HEK293 (cell line): ENCODE data around the gene DDX17.
A peak's percentile ranks its signal among the peaks of the same experiment; 100 is the strongest.

Experiments
- CTCF ChIA-PET: fragments of 350-600 bp; formaldehyde crosslinking; extraction: SDS; loops from one replicate; lab custom pipeline; 2021; ENCODE audit warnings: antibody characterized with exemption; lab: Yijun Ruan, JAX
- POLR2A ChIA-PET: fragments of 300-600 bp; formaldehyde crosslinking; extraction: SDS; loops from one replicate; lab custom pipeline; 2020; ENCODE audit warnings: antibody characterized with exemption, inconsistent platforms; lab: Yijun Ruan, JAX
- H3K27ac ChIP-seq: fragments of 200-500 bp; sonication (Bioruptor generic); 2 replicates; pipeline ENCODE4 v1.5.1; 2014; ENCODE audit warnings: low read depth, low read length, control low read depth, inconsistent platforms; ENCODE audit errors: extremely low read depth
- H3K36me3 ChIP-seq, 2 experiments: fragments of 200-500 bp in 1 of 2; sonication (Bioruptor generic) in 1 of 2; 1 replicate in 1 of 2; 2 replicates in 1 of 2; pipeline ENCODE4 v1.5.1; 2014 to 2017; ENCODE audit warnings: inconsistent platforms in 2 of 2, low read length in 2 of 2; ENCODE audit not compliant: control insufficient read depth in 2 of 2, insufficient read depth in 1 of 2
- H3K4me1 ChIP-seq: fragments of 200-500 bp; sonication (Bioruptor generic); 2 replicates; pipeline ENCODE4 v1.5.1; 2014; ENCODE audit warnings: mild to moderate bottlenecking, low read length, inconsistent platforms; ENCODE audit not compliant: control insufficient read depth, insufficient read depth
- H3K4me3 ChIP-seq: 2 replicates; pipeline ENCODE4 v1.5.1; 2011; ENCODE audit warnings: low read depth, mild to moderate bottlenecking, control low read depth, low read length, moderate library complexity
- H3K9me3 ChIP-seq: fragments of 200-500 bp; sonication (Bioruptor generic); 2 replicates; pipeline ENCODE4 v1.5.1; 2014; ENCODE audit warnings: low read depth, low read length, inconsistent platforms; ENCODE audit not compliant: control insufficient read depth, insufficient read depth
- GLIS2 ChIP-seq: fragments of 450-650 bp; formaldehyde crosslinking; IDR thresholded peaks from 2 replicates; pipeline ENCODE4 v1.5.1; 2016; ENCODE audit warnings: missing biosample characterization, missing genetic modification characterization
- SETDB1 ChIP-seq: IDR thresholded peaks from one replicate; pipeline ENCODE4 v1.6.1; 2017; ENCODE audit warnings: mild to moderate bottlenecking, low read length, moderate library complexity, mixed read lengths; ENCODE audit not compliant: insufficient read length
- SP7 ChIP-seq: fragments of 450-650 bp; formaldehyde crosslinking; IDR thresholded peaks from 2 replicates; pipeline ENCODE4 v1.5.1; 2016; ENCODE audit warnings: missing biosample characterization, missing genetic modification characterization
- YY1 ChIP-seq: fragments of 450-650 bp; formaldehyde crosslinking; IDR thresholded peaks from 2 replicates; pipeline ENCODE4 v1.5.1; 2018; ENCODE audit warnings: missing biosample characterization, missing genetic modification characterization
- ZBTB8A ChIP-seq: fragments of 450-650 bp; formaldehyde crosslinking; IDR thresholded peaks from 2 replicates; pipeline ENCODE4 v1.5.1; 2016; ENCODE audit warnings: missing biosample characterization, missing genetic modification characterization
- ZEB2 ChIP-seq: fragments of 450-650 bp; formaldehyde crosslinking; IDR thresholded peaks from 2 replicates; pipeline ENCODE4 v1.5.1; 2016; ENCODE audit warnings: missing biosample characterization, missing genetic modification characterization
- ZNF10 ChIP-seq: fragments of 450-650 bp; formaldehyde crosslinking; IDR thresholded peaks from 2 replicates; pipeline ENCODE4 v1.5.1; 2017; ENCODE audit warnings: missing biosample characterization, missing genetic modification characterization
- ZNF121 ChIP-seq: fragments of 450-650 bp; formaldehyde crosslinking; IDR thresholded peaks from 2 replicates; pipeline ENCODE4 v1.5.1; 2016; ENCODE audit warnings: missing biosample characterization, missing genetic modification characterization
- ZNF341 ChIP-seq: fragments of 450-650 bp; formaldehyde crosslinking; IDR thresholded peaks from 2 replicates; pipeline ENCODE4; 2016; ENCODE audit warnings: low read depth, missing biosample characterization, missing genetic modification characterization
- ZNF37A ChIP-seq: fragments of 450-650 bp; IDR thresholded peaks from 2 replicates; pipeline ENCODE4 v1.5.1; 2018; ENCODE audit warnings: missing biosample characterization, missing genetic modification characterization
- ZNF610 ChIP-seq: fragments of 450-650 bp; formaldehyde crosslinking; IDR thresholded peaks from 2 replicates; pipeline ENCODE4 v1.5.1; 2016; ENCODE audit warnings: missing biosample characterization, missing genetic modification characterization, borderline replicate concordance
- ZNF626 ChIP-seq: fragments of 450-650 bp; sonication (Bioruptor Pico); formaldehyde crosslinking; IDR thresholded peaks from 2 replicates; pipeline ENCODE4 v1.5.1; 2018; ENCODE audit warnings: missing biosample characterization, missing genetic modification characterization, inconsistent platforms
- ZNF768 ChIP-seq: fragments of 450-650 bp; formaldehyde crosslinking; IDR thresholded peaks from 2 replicates; pipeline ENCODE4 v1.5.1; 2018; ENCODE audit warnings: missing biosample characterization, mild to moderate bottlenecking, missing genetic modification characterization
- ZNF843 ChIP-seq: fragments of 450-650 bp; formaldehyde crosslinking; IDR thresholded peaks from 2 replicates; pipeline ENCODE4 v1.5.1; 2016; ENCODE audit warnings: missing biosample characterization, missing genetic modification characterization
- ZSCAN16 ChIP-seq: fragments of 450-650 bp; formaldehyde crosslinking; IDR thresholded peaks from 2 replicates; pipeline ENCODE4 v1.5.1; 2016; ENCODE audit warnings: missing biosample characterization, missing genetic modification characterization
- TF ChIP-seq, protein P1 (sequence below): fragments of 450-650 bp; formaldehyde crosslinking; IDR thresholded peaks from 2 replicates; pipeline ENCODE4 v1.5.1; 2017; ENCODE audit warnings: missing biosample characterization, missing genetic modification characterization
- TF ChIP-seq, protein P2 (sequence below): fragments of 450-650 bp; formaldehyde crosslinking; IDR thresholded peaks from 2 replicates; pipeline ENCODE4 v1.5.1; 2016; ENCODE audit warnings: missing biosample characterization, missing genetic modification characterization
- TF ChIP-seq, protein P3 (sequence below): sonication (generic); formaldehyde crosslinking; IDR thresholded peaks from 2 replicates; pipeline ENCODE4 v1.8.1; 2022; ENCODE audit warnings: mild to moderate bottlenecking, moderate library complexity, missing genetic modification reagents
- TF ChIP-seq, protein P4 (sequence below): fragments of 450-650 bp; formaldehyde crosslinking; IDR thresholded peaks from 2 replicates; pipeline ENCODE4 v1.5.1; 2016; ENCODE audit warnings: missing biosample characterization, missing genetic modification characterization
- TF ChIP-seq, protein P5 (sequence below): fragments of 450-650 bp; formaldehyde crosslinking; IDR thresholded peaks from 2 replicates; pipeline ENCODE4 v1.5.1; 2016; ENCODE audit warnings: missing biosample characterization, missing genetic modification characterization

Gene DDX17

DNA sequence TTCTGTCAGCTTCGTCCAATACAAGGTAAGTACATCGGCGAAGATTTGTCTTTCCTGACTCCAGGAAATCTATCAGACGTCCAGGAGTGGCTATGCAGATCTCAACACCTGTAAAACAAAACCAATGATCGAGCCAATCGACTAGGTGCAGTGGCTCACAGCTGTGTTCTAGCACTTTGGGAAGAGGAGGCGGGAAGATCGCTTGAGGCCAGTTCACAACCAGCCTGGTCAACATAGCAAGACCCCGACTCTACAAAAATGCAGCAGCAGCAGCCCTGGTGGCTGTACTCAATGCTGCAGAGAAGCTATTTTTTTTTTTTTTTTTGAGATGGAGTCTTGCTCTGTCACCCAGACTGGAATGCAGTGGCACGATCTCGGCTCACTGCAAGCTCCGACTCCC lies 11.2 kb downstream of the DDX17 start:
- Histone ChIP-seq H3K9me3 (no peaks in the 10 kb centered on the region), H3K4me3 (no peak overlapping the region), H3K36me3 (peaks cover 99 to 100% of the 10 kb centered on the region in 2 experiments), H3K27ac (no peak overlapping the region), H3K4me1 (no peaks in the 10 kb centered on the region)
- ChIA-PET CTCF (interaction anchor here (0.5 to 1.5 kb wide), 2 partner anchors 19 to 108 kb away, joined by 4 read pairs; no protein-coding TSS in a partner anchor), POLR2A (interaction anchor here (0.6 to 1.0 kb wide), 3 partner anchors 10 to 25 kb away, joined by 3 read pairs; no protein-coding TSS in a partner anchor)
- TF ChIP-seq, protein P1, sequence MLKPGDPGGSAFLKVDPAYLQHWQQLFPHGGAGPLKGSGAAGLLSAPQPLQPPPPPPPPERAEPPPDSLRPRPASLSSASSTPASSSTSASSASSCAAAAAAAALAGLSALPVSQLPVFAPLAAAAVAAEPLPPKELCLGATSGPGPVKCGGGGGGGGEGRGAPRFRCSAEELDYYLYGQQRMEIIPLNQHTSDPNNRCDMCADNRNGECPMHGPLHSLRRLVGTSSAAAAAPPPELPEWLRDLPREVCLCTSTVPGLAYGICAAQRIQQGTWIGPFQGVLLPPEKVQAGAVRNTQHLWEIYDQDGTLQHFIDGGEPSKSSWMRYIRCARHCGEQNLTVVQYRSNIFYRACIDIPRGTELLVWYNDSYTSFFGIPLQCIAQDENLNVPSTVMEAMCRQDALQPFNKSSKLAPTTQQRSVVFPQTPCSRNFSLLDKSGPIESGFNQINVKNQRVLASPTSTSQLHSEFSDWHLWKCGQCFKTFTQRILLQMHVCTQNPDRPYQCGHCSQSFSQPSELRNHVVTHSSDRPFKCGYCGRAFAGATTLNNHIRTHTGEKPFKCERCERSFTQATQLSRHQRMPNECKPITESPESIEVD (tag by site-specific recombination) = no peak
- no peak for TF ChIP-seq ZNF626 (tag by site-specific recombination)
- TF ChIP-seq ZNF121 (tag by site-specific recombination) = peak; percentile 69; the same call in 1 of the 2 replicates
- TF ChIP-seq ZSCAN16 (tag by site-specific recombination) = no peak

DNA sequence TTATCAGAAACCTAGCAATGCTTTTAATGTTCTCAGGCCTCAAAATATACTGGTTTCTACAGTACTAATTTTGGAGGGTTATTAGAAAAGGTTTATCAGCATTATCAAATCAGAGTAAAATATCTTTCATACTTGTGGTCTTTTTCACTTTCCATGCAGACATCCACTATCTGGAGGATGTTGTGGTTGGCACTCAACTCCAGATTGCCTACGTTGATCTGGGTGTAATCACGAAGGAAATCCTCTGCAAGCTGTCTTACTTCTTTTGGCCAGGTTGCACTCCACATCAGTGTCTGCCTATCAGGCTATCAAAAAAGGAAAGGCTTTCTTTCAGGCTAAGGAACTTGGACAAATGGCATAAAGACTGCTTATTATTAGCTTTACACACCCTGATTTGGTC lies 11.6 kb downstream of the DDX17 start:
- H3K27ac ChIP-seq = no peak overlapping the region
- ChIA-PET POLR2A (interaction anchor here (0.6 kb wide), 1 partner anchor 19 kb away, joined by 3 read pairs; no protein-coding TSS in a partner anchor), CTCF (interaction anchor here (0.6 to 1.5 kb wide), 2 partner anchors 19 to 79 kb away, joined by 3 to 4 read pairs; no protein-coding TSS in a partner anchor)
- no peak for TF ChIP-seq SP7 (tag by site-specific recombination)
- TF ChIP-seq GLIS2 (tag by site-specific recombination) = no peak
- TF ChIP-seq ZNF610 (tag by site-specific recombination) = no peak
- TF ChIP-seq ZBTB8A = no peak
- no peak for TF ChIP-seq SETDB1
- no peak for TF ChIP-seq ZEB2 (tag by site-specific recombination)
- TF ChIP-seq, protein P2, sequence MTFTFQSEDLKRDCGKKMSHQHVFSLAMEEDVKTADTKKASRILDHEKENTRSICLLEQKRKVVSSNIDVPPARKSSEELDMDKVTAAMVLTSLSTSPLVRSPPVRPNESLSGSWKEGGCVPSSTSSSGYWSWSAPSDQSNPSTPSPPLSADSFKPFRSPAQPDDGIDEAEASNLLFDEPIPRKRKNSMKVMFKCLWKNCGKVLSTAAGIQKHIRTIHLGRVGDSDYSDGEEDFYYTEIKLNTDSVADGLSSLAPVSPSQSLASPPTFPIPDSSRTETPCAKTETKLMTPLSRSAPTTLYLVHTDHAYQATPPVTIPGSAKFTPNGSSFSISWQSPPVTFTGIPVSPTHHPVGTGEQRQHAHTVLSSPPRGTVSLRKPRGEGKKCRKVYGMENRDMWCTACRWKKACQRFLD = no peak
- TF ChIP-seq ZNF843 (tag by site-specific recombination) = no peak
- TF ChIP-seq, protein P3, sequence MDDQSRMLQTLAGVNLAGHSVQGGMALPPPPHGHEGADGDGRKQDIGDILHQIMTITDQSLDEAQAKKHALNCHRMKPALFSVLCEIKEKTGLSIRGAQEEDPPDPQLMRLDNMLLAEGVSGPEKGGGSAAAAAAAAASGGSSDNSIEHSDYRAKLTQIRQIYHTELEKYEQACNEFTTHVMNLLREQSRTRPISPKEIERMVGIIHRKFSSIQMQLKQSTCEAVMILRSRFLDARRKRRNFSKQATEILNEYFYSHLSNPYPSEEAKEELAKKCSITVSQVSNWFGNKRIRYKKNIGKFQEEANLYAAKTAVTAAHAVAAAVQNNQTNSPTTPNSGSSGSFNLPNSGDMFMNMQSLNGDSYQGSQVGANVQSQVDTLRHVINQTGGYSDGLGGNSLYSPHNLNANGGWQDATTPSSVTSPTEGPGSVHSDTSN (CRISPR knock-in tag) = no peak
- TF ChIP-seq, protein P4, sequence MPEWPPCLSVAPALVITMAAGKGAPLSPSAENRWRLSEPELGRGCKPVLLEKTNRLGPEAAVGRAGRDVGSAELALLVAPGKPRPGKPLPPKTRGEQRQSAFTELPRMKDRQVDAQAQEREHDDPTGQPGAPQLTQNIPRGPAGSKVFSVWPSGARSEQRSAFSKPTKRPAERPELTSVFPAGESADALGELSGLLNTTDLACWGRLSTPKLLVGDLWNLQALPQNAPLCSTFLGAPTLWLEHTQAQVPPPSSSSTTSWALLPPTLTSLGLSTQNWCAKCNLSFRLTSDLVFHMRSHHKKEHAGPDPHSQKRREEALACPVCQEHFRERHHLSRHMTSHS (tag by site-specific recombination) = no peak
- TF ChIP-seq ZNF10 = no peak
- TF ChIP-seq YY1 (tag by site-specific recombination) = no peak
- no peaks in the 10 kb centered on the region for H3K4me1 ChIP-seq
- peaks cover 97 to 100% of the 10 kb centered on the region in 2 experiments for H3K36me3 ChIP-seq
- no peaks in the 10 kb centered on the region for H3K9me3 ChIP-seq
- H3K4me3 ChIP-seq = no peak overlapping the region

DNA sequence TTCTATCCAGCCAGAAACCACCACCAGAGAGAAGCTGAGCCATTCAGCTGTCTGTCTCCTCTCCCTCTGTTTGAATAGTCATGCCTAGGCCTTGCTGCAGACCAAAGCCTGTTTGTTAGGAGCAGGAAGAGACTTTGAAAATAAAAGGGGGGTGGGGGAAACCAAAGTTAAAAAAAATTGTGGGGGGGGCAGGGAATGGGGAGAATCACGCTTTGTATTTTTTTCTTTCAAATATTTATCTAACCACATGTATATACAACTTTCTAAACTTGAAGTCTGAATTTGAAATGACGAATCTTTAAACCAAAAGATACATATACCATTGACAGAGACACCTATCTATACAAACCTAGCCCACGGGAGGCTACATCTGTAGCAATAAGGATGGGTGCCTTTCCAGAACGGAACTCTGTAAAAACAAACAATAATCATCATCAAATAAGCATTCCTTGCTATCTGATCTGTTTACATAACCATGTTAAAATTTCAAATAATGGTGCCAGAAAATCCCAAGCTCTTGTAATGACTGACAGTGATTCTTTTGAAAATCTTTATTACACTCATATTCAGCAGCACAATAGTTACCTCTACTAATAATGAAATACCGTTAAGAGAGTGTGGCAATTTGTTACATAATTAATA lies 14.3 kb downstream of the DDX17 start:
- H3K4me3 ChIP-seq = no peak overlapping the region
- ChIA-PET CTCF (interaction anchor here (1.7 to 3.0 kb wide), 2 partner anchors 10 to 79 kb away, joined by 4 to 10 read pairs; no protein-coding TSS in a partner anchor), POLR2A (interaction anchor here (1.0 to 2.7 kb wide), 3 partner anchors 8 to 10 kb away, joined by 4 to 19 read pairs (median 5); no protein-coding TSS in a partner anchor)
- 0 out of 2 replicates have a peak overlapping the region, but pooled peaks have one; percentile 7 for H3K27ac ChIP-seq
- H3K9me3 ChIP-seq = no peaks in the 10 kb centered on the region
- no peaks in the 10 kb centered on the region for H3K4me1 ChIP-seq
- peaks cover 96 to 100% of the 10 kb centered on the region in 2 experiments for H3K36me3 ChIP-seq
- TF ChIP-seq ZNF341 (tag by site-specific recombination) (no peak), ZNF768 (no peak), ZNF37A (tag by site-specific recombination) (no peak)
- TF ChIP-seq, protein P1 (tag by site-specific recombination) = peak; percentile 58
- TF ChIP-seq, protein P5, sequence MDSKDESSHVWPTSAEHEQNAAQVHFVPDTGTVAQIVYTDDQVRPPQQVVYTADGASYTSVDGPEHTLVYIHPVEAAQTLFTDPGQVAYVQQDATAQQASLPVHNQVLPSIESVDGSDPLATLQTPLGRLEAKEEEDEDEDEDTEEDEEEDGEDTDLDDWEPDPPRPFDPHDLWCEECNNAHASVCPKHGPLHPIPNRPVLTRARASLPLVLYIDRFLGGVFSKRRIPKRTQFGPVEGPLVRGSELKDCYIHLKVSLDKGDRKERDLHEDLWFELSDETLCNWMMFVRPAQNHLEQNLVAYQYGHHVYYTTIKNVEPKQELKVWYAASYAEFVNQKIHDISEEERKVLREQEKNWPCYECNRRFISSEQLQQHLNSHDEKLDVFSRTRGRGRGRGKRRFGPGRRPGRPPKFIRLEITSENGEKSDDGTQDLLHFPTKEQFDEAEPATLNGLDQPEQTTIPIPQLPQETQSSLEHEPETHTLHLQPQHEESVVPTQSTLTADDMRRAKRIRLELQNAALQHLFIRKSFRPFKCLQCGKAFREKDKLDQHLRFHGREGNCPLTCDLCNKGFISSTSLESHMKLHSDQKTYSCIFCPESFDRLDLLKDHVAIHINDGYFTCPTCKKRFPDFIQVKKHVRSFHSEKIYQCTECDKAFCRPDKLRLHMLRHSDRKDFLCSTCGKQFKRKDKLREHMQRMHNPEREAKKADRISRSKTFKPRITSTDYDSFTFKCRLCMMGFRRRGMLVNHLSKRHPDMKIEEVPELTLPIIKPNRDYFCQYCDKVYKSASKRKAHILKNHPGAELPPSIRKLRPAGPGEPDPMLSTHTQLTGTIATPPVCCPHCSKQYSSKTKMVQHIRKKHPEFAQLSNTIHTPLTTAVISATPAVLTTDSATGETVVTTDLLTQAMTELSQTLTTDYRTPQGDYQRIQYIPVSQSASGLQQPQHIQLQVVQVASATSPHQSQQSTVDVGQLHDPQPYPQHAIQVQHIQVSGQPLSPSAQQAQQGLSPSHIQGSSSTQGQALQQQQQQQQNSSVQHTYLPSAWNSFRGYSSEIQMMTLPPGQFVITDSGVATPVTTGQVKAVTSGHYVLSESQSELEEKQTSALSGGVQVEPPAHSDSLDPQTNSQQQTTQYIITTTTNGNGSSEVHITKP (tag by site-specific recombination) = peak; percentile 90
